K562 (cell line): ENCODE results near the gene HSD11B1L. TPM values are rescaled to one million over a fixed set of nuclear protein-coding genes. Genes with fewer than 3 reads are reported as not detected.

Experiments used
- ATAC-seq: fragments of 200-7000 bp; cut with Tn5 transposase; 3 replicates; pipeline ENCODE4 v1.9.1; 2020; ENCODE audit warnings: moderate library complexity
- BruUV-seq: library from RNA; stranded (reverse); fragments of 400-500 nt; replicated peaks from 2 replicates; lab custom pipeline; 2021; lab: Mats Ljungman, UMichigan
- CTCF ChIA-PET: fragments of 300-600 bp; formaldehyde crosslinking; extraction: SDS; loops from one replicate; lab custom pipeline; 2021; ENCODE audit warnings: low intra/inter-chr PET ratio; lab: Yijun Ruan, JAX
- POLR2A ChIA-PET: fragments of 300-600, 350-650 bp; sonication (Branson Sonifier 250); formaldehyde crosslinking; extraction: SDS; loops from one replicate; lab custom pipeline; 2021; ENCODE audit warnings: antibody characterized with exemption, inconsistent platforms; lab: Yijun Ruan, JAX
- DNase-seq, 4 experiments: peaks; one replicate each; pipeline versions ENCODE4 v3.0.0 to v3.0.0-alpha.2; 2011 to 2018; ENCODE audit warnings: low spot score in 3 of 4, mixed read lengths in 3 of 4; ENCODE audit errors: extremely low read depth in 1 of 4
- FAIRE-seq: peaks from 2 replicates; lab custom pipeline; 2011; peaks lifted over from hg19 to GRCh38; lab: Jason Lieb, UNC
- H2AFZ ChIP-seq: 2 replicates; pipeline ENCODE4 v1.6.0; 2011; ENCODE audit warnings: low read depth, low read length, control low read depth, inconsistent platforms
- H3K27ac ChIP-seq: fragments of 200-600 bp; 3 replicates; pipeline ENCODE4 v1.8.0; 2011; ENCODE audit warnings: low read depth, mild to moderate bottlenecking, control low read depth, inconsistent platforms, low read length, moderate library complexity, mixed read lengths; ENCODE audit errors: extremely low read depth
- H3K27me3 ChIP-seq, 2 experiments: fragments of 300-600 bp in 1 of 2; 2 replicates in 1 of 2; 3 replicates in 1 of 2; pipeline versions ENCODE4 v1.6.0 to v1.8.0; 2011; ENCODE audit warnings: inconsistent platforms in 2 of 2, low read length in 2 of 2, mild to moderate bottlenecking in 1 of 2, mixed read lengths in 1 of 2, moderate library complexity in 1 of 2; ENCODE audit not compliant: control insufficient read depth in 2 of 2, insufficient read depth in 2 of 2
- H3K36me3 ChIP-seq: fragments of 300-600 bp; 3 replicates; pipeline ENCODE4 v1.8.0; 2011; ENCODE audit warnings: mild to moderate bottlenecking, low read length, inconsistent platforms; ENCODE audit not compliant: control insufficient read depth, insufficient read depth
- H3K4me1 ChIP-seq, 2 experiments: fragments of 200-600 bp in 1 of 2; replicated peaks in 1 of 2; 2 replicates in 1 of 2; 3 replicates in 1 of 2; pipeline versions ENCODE4 v1.5.1 to v1.8.0; 2011; ENCODE audit warnings: inconsistent platforms in 2 of 2, low read length in 2 of 2, mild to moderate bottlenecking in 1 of 2, mixed read lengths in 1 of 2, moderate library complexity in 1 of 2; ENCODE audit not compliant: control insufficient read depth in 2 of 2, insufficient read depth in 2 of 2
- H3K4me2 ChIP-seq: 2 replicates; pipeline ENCODE4 v1.6.1; 2011; ENCODE audit warnings: low read length, control low read depth, inconsistent platforms, mixed read lengths; ENCODE audit not compliant: insufficient read depth
- H3K4me3 ChIP-seq: fragments of 200-600 bp; sonication (generic), shearing (Covaris generic); 2 replicates; pipeline ENCODE4 v1.5.1; 2016; ENCODE audit warnings: control low read depth, inconsistent platforms
- H3K79me2 ChIP-seq: fragments of 200-600 bp; 3 replicates; pipeline ENCODE4 v1.8.0; 2011; ENCODE audit warnings: low read length, inconsistent platforms; ENCODE audit not compliant: control insufficient read depth, insufficient read depth
- H3K9ac ChIP-seq, 2 experiments: 2 replicates each; pipeline versions ENCODE4 v1.6.0 to v1.6.1; 2011; ENCODE audit warnings: low read depth in 2 of 2, low read length in 2 of 2, control low read depth in 1 of 2, inconsistent platforms in 1 of 2, mild to moderate bottlenecking in 1 of 2, mixed read lengths in 1 of 2; ENCODE audit not compliant: insufficient read depth in 1 of 2
- H3K9me1 ChIP-seq: one replicate; pipeline ENCODE4 v1.6.0; 2011; ENCODE audit warnings: inconsistent platforms, mild to moderate bottlenecking, low read length, moderate library complexity; ENCODE audit not compliant: control insufficient read depth, insufficient read depth
- H3K9me3 ChIP-seq: replicated peaks from 2 replicates; pipeline ENCODE4 v1.5.1; 2011; ENCODE audit warnings: low read depth, low read length, inconsistent platforms; ENCODE audit not compliant: control insufficient read depth, insufficient read depth
- H4K20me1 ChIP-seq: replicated peaks from 2 replicates; pipeline ENCODE4 v1.6.1; 2011; ENCODE audit warnings: low read length, inconsistent platforms, mixed read lengths; ENCODE audit not compliant: control insufficient read depth, insufficient read depth
- CC2D1A ChIP-seq: fragments of 450-650 bp; IDR thresholded peaks from 2 replicates; pipeline ENCODE4 v1.6.1; 2017; ENCODE audit warnings: mild to moderate bottlenecking
- HSF4 ChIP-seq: fragments of 250-450 bp; sonication (Bioruptor Pico); IDR thresholded peaks from 2 replicates; pipeline ENCODE4 v2.1.2; 2022; ENCODE audit warnings: mild to moderate bottlenecking, moderate library complexity, borderline replicate concordance
- KLF1 ChIP-seq: fragments of 450-650 bp; IDR thresholded peaks from 2 replicates; pipeline ENCODE4 v1.6.1; 2016; ENCODE audit warnings: missing genetic modification characterization, missing compliant biosample characterization
- KLF10 ChIP-seq: fragments of 250-450 bp; sonication (Bioruptor Pico); IDR thresholded peaks from 2 replicates; pipeline ENCODE4 v1.6.1; 2021; ENCODE audit warnings: matching md5 sums
- MLX ChIP-seq, 2 experiments: fragments of 450-650 bp in 1 of 2; sonication (generic) in 1 of 2; formaldehyde crosslinking; conservative IDR thresholded peaks; 2 replicates each; pipeline versions ENCODE4 v1.4.0 to v1.8.1; 2020 to 2022; ENCODE audit warnings: mild to moderate bottlenecking in 1 of 2, missing genetic modification reagents in 1 of 2
- MTA2 ChIP-seq: fragments of 450-650 bp; IDR thresholded peaks from 2 replicates; pipeline ENCODE4 v1.6.1; 2016; ENCODE audit warnings: low read depth
- RFX7 ChIP-seq: fragments of 250-450 bp; sonication (Bioruptor Pico); IDR thresholded peaks from 2 replicates; pipeline ENCODE4 v1.5.1; 2021; ENCODE audit warnings: mild to moderate bottlenecking
- TEAD4 ChIP-seq, 2 experiments: sonication (generic) in 1 of 2; formaldehyde crosslinking in 1 of 2; IDR thresholded peaks; 2 replicates each; pipeline versions ENCODE4 v1.6.1 to v1.8.0; 2012 to 2022; ENCODE audit warnings: borderline replicate concordance in 1 of 2, inconsistent platforms in 1 of 2, low read length in 1 of 2, mild to moderate bottlenecking in 1 of 2, missing genetic modification reagents in 1 of 2
- XRCC3 ChIP-seq: fragments of 450-650 bp; IDR thresholded peaks from 2 replicates; pipeline ENCODE4 v1.6.1; 2017; ENCODE audit warnings: mild to moderate bottlenecking, moderate library complexity
- ZKSCAN3 ChIP-seq: fragments of 250-450 bp; sonication (Bioruptor Pico); IDR thresholded peaks from 2 replicates; pipeline ENCODE4 v1.4.0; 2020
- ZNF282 ChIP-seq: sonication (generic); formaldehyde crosslinking; IDR thresholded peaks from 2 replicates; pipeline ENCODE4 v1.8.1; 2023; ENCODE audit warnings: missing genetic modification reagents
- ZNF354B ChIP-seq: fragments of 250-450 bp; sonication (Bioruptor Pico); IDR thresholded peaks from 2 replicates; pipeline ENCODE4 v1.4.0; 2020
- ZNF398 ChIP-seq: fragments of 250-450 bp; sonication (Bioruptor Pico); IDR thresholded peaks from 2 replicates; pipeline ENCODE4 v1.8.0; 2021; ENCODE audit warnings: moderate library complexity, mild to moderate bottlenecking, inconsistent platforms
- ZNF444 ChIP-seq: fragments of 250-450 bp; sonication (Bioruptor Pico); IDR thresholded peaks from 2 replicates; pipeline ENCODE4 v1.4.0; 2020; ENCODE audit warnings: mild to moderate bottlenecking, moderate library complexity
- ZSCAN29 ChIP-seq: fragments of 450-650 bp; IDR thresholded peaks from 2 replicates; pipeline ENCODE4 v1.6.1; 2017
- WGBS: fragments of 100-300 bp; shearing (Covaris generic); methylation state at CpG from one replicate; pipeline ENCODE4 v1.1.6; 2016; ENCODE audit warnings: low coverage, mixed read lengths; ENCODE audit not compliant: insufficient coverage; ENCODE audit errors: missing lambda C conversion rate; 5-methylcytosine and 5-hydroxymethylcytosine counted together
- in situ Hi-C: fragments of 300-500 bp; cut with MboI; formaldehyde crosslinking; loops from 4 replicates; pipeline ENCODE4 v1.15.0; 2018; ENCODE audit warnings: inconsistent platforms, mixed read lengths
- intact Hi-C: fragments of 100-400 bp; cut with micrococcal nuclease; formaldehyde crosslinking; loops from 2 replicates; pipeline ENCODE4 v1.14.2; 2022
- polyA plus RNA-seq, 8 experiments: library from polyadenylated mRNA; depleted of rRNA in 4 of 8; stranded (reverse) in 5 of 8; unstranded in 3 of 8; fragments of >200 nt; fragmentation: Nextera tagmentation in 2 of 8; fragmentation: Illumina TruSeq in 1 of 8; extraction: Ambion mirVana in 2 of 8; extraction: Trizol in 1 of 8; gene quantifications; 2 replicates each; pipeline versions ENCODE4 v1.2.1 to v1.2.3, GENCODE V29; 2011 to 2014; ENCODE audit warnings: inconsistent platforms in 1 of 8, missing spikeins in 1 of 8
- total RNA-seq, 7 experiments: library from RNA; depleted of rRNA in 6 of 7; stranded (reverse); fragments of >200 nt in 6 of 7; fragmentation: Illumina TruSeq in 2 of 7; extraction: Trizol in 2 of 7; gene quantifications; 2 replicates each; pipeline versions ENCODE4 v1.2.1 to v1.2.3, GENCODE V29; 2011 to 2021; ENCODE audit warnings: low replicate concordance in 1 of 7

The HSD11B1L gene
- total and polyA plus RNA-seq, 9 of the 15 experiments (the other 6 are each of a cell fraction or from before 2014, with no cell fraction given): 0.31 to 7.7 (median 2.3) TPM

- in situ Hi-C loops: no loop called here
- FAIRE-seq (no peak), ATAC-seq (no peak), DNase-seq (no peak)
- 87% methylated on average over 1 of the region's 1 CpG for WGBS
- Histone ChIP-seq H2AFZ (no peak overlapping the region), H4K20me1 (peaks cover 37% of the 10 kb centered on the region), H3K4me3 (no peak overlapping the region), H3K27me3 (no peaks in the 10 kb centered on the region), H3K79me2 (peaks cover 95% of the 10 kb centered on the region), H3K4me2 (no peak overlapping the region), H3K9me3 (no peaks in the 10 kb centered on the region), H3K27ac (no peak overlapping the region), H3K36me3 (peaks cover 81% of the 10 kb centered on the region), H3K4me1 (no peaks in the 10 kb centered on the region), H3K9me1 (peaks cover 8% of the 10 kb centered on the region), H3K9ac (no peak overlapping the region)
- POLR2A ChIA-PET: interaction anchor here (1.6 kb wide), 2 partner anchors 10 to 15 kb away, joined by 4 read pairs; partner anchors contain the start of genes SAFB and SAFB2
- no peak for TF ChIP-seq ZNF354B (CRISPR knock-in tag)
- TF ChIP-seq XRCC3: no peak
- no peak for TF ChIP-seq MTA2
- no peak for TF ChIP-seq TEAD4 (IDR thresholded peaks at IDR 0.05; ENCODE audit: low read length)
- no peak for TF ChIP-seq TEAD4 (CRISPR knock-in tag; IDR thresholded peaks at IDR 0.05; ENCODE audit: borderline replicate concordance)
- TF ChIP-seq ZNF398 (CRISPR knock-in tag): no peak
- TF ChIP-seq KLF10: no peak
- TF ChIP-seq ZKSCAN3 (CRISPR knock-in tag): no peak
- no peak for TF ChIP-seq ZSCAN29
- TF ChIP-seq KLF1 (tag): no peak
- no peak for TF ChIP-seq RFX7 (CRISPR knock-in tag)
- no peak for TF ChIP-seq HSF4 (CRISPR knock-in tag)
- TF ChIP-seq CC2D1A: no peak
- no peak for TF ChIP-seq ZNF444 (CRISPR knock-in tag)
- no peak for TF ChIP-seq ZNF282 (CRISPR knock-in tag)
- no peak for TF ChIP-seq MLX (CRISPR knock-in tag; conservative IDR thresholded peaks at IDR 0.05)
- no TSS peak for BruUV-seq
- intact Hi-C loops: no loop called here
- CTCF ChIA-PET: no interaction called here
Observed at GRCh38 chr19:5637971-5638370, 42.9 kb upstream of the HSD11B1L start.
